SK-MEL-5 (cell line): ENCODE data around the gene RB1. TPM values are rescaled to one million over a fixed set of nuclear protein-coding genes. Genes with fewer than 3 reads are reported as not detected.

ENCODE experiments used
- DNase-seq: peaks from one replicate; pipeline ENCODE4 v3.0.0-alpha.2; 2016; ENCODE audit warnings: low read depth, low spot score
- in situ Hi-C: cut with HindIII; loops from 2 replicates; pipeline ENCODE4 v1.10.0; 2016; ENCODE audit warnings: low sequenced_read_pairs, high pct_unique_total_duplicates, low pct_unique_long_range_greater_than_20kb
- total RNA-seq: library from RNA; depleted of rRNA; stranded (reverse); fragments of >200 nt; shearing (Covaris generic); gene quantifications from 2 replicates; pipeline ENCODE4 v1.2.3, GENCODE V29; 2014

RB1 gene
- total RNA-seq, 1 experiment from 2014 or later, result 44.7 TPM

DNA sequence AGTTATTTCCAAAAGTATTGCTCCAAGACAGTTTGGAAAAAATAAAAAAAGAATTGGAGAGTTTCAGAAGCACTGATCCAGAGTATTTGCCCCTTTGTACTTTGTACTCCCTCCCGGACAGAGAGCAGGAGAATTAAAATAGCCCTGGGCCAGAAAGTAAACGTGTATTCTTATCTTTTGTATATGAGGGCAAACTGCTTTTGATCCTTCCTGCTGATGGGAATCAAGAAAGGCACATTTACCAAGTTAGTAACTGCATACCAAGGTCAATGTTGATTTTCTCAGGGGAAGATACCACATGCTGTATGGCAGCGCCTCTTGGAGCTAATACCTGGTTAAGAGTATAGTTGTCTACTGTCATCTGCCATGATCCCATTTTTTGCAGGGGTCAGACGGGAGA, 10.9 kb upstream of the RB1 start:
- in situ Hi-C loops, result no loop called here
- no peak for DNase-seq

GRCh38 chr13:48294653-48295052, 8.9 kb upstream of the RB1 start:
- no peak for DNase-seq
- in situ Hi-C loops, result no loop called here

DNA sequence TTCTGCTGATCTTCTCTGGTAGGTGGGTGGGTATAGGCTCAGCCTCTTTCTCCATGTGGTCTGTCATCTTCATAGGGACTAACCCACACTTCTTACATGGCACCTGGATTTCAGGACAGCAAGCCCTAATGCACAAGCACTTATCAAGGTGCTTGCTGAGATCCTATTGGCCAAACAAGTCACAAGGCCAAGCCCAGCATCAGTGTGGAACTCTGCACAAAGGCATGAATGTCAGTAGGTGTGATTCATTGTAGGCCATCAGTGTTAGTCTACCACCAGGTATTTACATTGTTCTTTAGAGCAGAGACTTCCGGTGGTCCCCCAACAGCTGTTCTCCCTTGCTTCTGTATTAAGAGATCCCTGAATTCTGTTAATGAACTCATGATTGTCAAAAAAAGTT, 8.3 kb upstream of the RB1 start:
- DNase-seq, result no peak
- in situ Hi-C loops, result no loop called here

- DNase-seq, result no peak
- in situ Hi-C loops, result no loop called here
Observed at GRCh38 chr13:48296528-48296927, 7.0 kb upstream of the RB1 start.

GRCh38 chr13:48297131-48297786, 6.3 kb upstream of the RB1 start:
- no peak for DNase-seq
- in situ Hi-C loops, result no loop called here

GRCh38 chr13:48299591-48299990, 4.0 kb upstream of the RB1 start:
- in situ Hi-C loops, result no loop called here
- DNase-seq, result peak; percentile 59

GRCh38 chr13:48302871-48303358, 636 bp upstream of the RB1 start:
- in situ Hi-C loops, result no loop called here
- peak; percentile 53 for DNase-seq

- peak; percentile 52 for DNase-seq
- in situ Hi-C loops, result no loop called here
Observed at GRCh38 chr13:48304143-48304876, 759 bp downstream of the RB1 start.

DNA sequence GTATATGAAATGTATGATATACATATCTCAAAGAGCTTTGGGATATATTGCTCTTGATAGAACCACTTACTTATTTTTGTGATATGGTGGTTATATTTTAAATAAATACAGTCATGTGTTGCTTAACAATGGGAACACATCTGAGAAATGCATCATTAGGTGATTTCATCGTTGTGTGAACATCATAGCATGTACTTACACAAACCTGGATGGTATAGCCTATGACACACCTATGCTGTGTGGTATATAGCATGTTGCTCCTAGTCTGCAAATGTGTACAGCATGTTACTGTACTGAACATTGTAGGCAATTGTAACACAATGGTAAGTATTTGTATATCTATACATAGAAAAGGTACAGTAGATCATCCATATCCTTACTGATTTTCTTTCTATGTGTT, 7.7 kb downstream of the RB1 start:
- in situ Hi-C loops, result no loop called here
- DNase-seq, result no peak

DNA sequence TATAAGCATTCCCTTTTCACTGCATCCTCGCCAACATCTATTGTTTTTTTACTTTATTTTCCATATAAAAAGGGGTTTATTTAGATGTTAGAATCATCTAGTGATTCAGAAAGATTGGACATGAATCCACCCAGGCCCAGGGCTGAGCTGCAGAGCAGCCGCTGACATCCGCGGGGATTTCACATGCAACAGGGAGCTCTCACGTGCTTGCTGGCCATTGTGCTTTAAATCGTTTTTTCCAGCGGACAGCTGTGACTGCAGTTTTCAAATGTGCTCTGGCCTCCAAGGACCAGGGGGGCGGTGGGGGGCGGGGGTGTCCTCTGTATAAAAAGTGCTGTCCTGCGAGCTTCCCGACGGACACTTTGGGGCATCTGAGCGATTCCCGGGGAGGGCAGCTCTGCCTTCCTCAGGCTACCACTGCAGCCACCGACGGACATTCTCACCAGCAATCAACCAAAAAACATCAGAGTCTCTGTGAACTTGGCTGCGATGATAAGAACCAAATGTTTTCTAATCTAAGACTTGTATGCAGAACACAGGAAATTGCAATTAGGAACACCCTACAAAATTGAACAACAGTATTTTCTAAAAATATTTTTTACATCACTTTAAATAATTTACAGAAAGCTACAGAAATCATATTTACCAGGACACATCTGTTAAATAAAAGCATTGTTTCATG, 12.6 kb downstream of the RB1 start:
- no peak for DNase-seq

DNA sequence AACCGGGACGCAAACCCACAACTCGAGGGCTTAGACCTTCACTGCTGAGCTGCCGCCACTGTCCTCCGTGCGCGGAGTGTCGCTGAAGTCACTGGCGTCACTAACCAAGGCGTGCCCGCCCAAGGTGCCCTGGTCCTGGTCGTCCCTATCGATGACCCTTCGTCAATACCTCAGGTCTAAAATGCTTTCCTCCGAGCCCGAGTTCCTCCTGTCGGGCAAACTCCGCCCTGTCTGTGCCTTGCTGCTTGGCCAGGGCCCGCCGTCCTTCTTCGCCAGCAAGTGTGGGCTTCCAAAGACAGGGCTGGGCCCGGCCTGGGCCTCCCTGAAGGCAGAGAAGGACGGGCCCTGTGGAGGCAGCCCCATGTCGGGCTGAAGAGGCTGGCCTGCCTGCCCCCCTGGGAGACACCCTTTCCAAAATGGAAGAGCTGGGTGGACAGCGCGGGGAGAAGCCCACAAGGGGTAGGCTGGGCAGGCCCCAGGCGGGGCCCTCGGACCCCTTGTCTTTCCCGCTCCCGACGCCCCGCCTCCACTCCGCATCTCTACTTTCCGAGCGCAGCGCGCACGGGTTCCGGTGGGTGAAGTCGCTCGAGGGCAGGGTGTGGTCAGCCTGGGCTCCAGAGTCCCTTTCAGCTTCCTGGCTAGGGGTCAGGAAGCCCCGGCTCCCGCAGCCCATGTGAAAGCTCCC, 13.4 kb downstream of the RB1 start:
- DNase-seq, result no peak
- in situ Hi-C loops, result no loop called here

More for the DNA sequence above, 12.6 kb downstream of the RB1 start:
- in situ Hi-C loops, result no loop called here

GRCh38 chr13:48317511-48318376, 14.2 kb downstream of the RB1 start:
- in situ Hi-C loops, result no loop called here
- no peak for DNase-seq

- DNase-seq, result no peak
- in situ Hi-C loops, result no loop called here
Observed at GRCh38 chr13:48318377-48318811, 14.8 kb downstream of the RB1 start.

DNA sequence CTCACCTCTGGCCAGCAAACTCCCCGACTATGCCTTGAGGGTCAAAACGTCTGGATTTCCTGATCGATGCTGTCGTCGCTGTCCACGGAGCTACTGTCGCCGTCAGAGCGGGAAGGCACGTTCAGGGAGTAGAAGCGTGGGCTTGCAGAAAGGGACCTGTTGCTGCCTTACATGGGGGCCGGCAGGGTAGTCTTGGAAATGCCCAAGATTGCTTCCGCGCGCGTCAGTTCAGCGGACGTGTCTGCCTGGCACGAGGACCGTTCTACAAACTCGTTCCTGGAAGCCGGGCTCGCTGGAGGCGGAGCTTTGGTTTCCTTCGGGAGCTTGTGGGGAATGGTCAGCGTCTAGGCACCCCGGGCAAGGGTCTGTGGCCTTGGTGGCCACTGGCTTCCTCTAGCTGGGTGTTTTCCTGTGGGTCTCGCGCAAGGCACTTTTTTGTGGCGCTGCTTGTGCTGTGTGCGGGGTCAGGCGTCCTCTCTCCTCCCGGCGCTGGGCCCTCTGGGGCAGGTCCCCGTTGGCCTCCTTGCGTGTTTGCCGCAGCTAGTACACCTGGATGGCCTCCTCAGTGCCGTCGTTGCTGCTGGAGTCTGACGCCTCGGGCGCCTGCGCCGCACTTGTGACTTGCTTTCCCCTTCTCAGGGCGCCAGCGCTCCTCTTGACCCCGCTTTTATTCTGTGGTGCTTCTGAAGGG, 15.4 kb downstream of the RB1 start:
- no peak for DNase-seq
- in situ Hi-C loops, result no loop called here

DNA sequence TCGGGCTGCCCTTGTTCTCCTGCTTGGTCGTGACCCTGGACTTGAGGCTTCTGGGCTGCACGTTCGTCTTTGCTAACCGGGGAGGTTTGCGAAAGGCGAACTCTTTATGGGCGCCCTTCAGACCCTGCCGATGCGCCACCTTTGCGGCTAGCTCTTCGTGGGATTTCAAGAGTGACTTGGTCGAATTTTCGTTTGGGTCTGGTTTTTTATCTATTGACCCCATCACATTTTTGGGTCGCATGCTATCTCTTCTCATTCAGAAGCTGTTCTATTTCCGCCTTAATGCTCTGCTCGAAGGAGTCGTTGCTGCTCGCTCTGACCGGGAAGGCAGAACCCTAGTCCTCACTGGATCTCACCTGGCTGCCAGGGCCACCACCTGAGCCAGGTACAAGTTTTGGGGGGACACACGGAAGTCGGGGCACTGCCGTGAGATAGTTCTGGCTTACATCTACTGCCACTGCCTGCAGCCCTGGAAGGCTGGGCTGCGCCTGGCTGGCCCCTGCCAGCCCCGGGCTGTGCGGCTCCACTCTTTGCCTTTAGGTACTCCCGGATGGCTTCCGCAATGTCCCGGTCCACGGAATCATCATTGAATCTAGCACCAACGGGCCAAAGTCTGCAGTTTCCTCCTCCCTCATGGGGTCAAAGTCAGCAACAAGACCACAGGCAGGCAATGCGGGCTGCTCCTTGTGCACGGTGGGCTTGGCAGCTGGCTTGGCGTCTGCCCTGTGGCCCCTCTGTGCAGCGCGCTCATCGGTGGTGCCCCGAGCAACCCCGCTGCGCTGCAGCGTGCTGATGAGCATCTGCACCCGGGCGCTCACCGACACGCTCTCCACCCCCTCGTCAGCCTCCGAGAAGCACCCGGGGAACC, 16.2 kb downstream of the RB1 start:
- no peak for DNase-seq
- in situ Hi-C loops, result no loop called here

- no peak for DNase-seq
- in situ Hi-C loops, result no loop called here
Observed at GRCh38 chr13:48320399-48320790, 16.8 kb downstream of the RB1 start.
